ENCODE data around the gene EIF4H.

DNA sequence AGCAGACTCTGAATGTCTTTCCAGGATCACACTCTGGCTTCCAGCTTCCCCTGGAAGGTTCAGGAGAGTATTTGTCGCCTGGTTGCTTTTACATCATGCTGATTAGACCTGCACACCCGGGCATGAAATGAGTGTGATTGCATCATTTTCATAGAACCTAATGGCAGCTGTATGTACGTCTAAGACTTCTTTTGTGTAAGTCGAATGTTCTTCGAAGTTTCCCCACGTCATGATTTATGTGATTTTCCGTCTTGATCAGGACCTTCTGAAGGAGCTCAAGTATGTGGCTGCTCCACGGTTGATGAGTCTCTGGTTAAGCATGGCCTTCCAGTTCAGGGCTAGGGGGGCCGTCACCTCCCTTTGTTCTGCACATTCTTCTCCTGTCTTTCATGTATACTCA is 4.5 kb downstream of the EIF4H start:
- TF ChIP-seq, protein P1, sequence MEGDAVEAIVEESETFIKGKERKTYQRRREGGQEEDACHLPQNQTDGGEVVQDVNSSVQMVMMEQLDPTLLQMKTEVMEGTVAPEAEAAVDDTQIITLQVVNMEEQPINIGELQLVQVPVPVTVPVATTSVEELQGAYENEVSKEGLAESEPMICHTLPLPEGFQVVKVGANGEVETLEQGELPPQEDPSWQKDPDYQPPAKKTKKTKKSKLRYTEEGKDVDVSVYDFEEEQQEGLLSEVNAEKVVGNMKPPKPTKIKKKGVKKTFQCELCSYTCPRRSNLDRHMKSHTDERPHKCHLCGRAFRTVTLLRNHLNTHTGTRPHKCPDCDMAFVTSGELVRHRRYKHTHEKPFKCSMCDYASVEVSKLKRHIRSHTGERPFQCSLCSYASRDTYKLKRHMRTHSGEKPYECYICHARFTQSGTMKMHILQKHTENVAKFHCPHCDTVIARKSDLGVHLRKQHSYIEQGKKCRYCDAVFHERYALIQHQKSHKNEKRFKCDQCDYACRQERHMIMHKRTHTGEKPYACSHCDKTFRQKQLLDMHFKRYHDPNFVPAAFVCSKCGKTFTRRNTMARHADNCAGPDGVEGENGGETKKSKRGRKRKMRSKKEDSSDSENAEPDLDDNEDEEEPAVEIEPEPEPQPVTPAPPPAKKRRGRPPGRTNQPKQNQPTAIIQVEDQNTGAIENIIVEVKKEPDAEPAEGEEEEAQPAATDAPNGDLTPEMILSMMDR (conservative IDR thresholded peaks at IDR 0.05; ENCODE audit: low read depth, low read length) = no peak
- TF ChIP-seq EZH2phosphoT487 (IDR thresholded peaks at IDR 0.05; ENCODE audit: borderline replicate concordance, low read length) (no peak), EZH2 (IDR thresholded peaks at IDR 0.05; ENCODE audit: low read length, unreplicated experiment) (no peak)

Data from PC-3 (cell line).